K562 (cell line): Measurements from ENCODE around the gene ZCCHC14. TPM values are rescaled to one million over a fixed set of nuclear protein-coding genes. Genes with fewer than 3 reads are reported as not detected.

Experiments used
- BRCA1 ChIP-seq, 2 experiments: fragments of 450-650 bp in 1 of 2; sonication (generic) in 1 of 2; formaldehyde crosslinking in 1 of 2; IDR thresholded peaks; 2 replicates each; pipeline versions ENCODE4 v1.5.0 to v1.6.1; 2017 to 2020; ENCODE audit warnings: mild to moderate bottlenecking in 1 of 2, missing genetic modification reagents in 1 of 2
- CBFA2T2 ChIP-seq: fragments of 450-650 bp; conservative IDR thresholded peaks from 2 replicates; pipeline ENCODE4 v1.6.1; 2017; ENCODE audit warnings: mild to moderate bottlenecking
- CEBPG ChIP-seq, 3 experiments: fragments of 200-800 bp in 1 of 3; sonication (Bioruptor generic) in 1 of 3; sonication (generic) in 1 of 3; formaldehyde crosslinking in 1 of 3; IDR thresholded peaks in 2 of 3; conservative IDR thresholded peaks in 1 of 3; 2 replicates each; pipeline versions ENCODE4 v1.6.1 to v1.8.0; 2016 to 2022; ENCODE audit warnings: missing compliant biosample characterization in 2 of 3, missing genetic modification characterization in 2 of 3, mild to moderate bottlenecking in 1 of 3, missing genetic modification reagents in 1 of 3
- CHAMP1 ChIP-seq: fragments of 450-650 bp; IDR thresholded peaks from 2 replicates; pipeline ENCODE4 v1.6.1; 2016; ENCODE audit warnings: mild to moderate bottlenecking
- E4F1 ChIP-seq: fragments of 250-450 bp; sonication (Bioruptor Pico); IDR thresholded peaks from 2 replicates; pipeline ENCODE4 v1.5.0; 2021; ENCODE audit warnings: mild to moderate bottlenecking, borderline replicate concordance
- GABPB1 ChIP-seq: sonication (generic); formaldehyde crosslinking; IDR thresholded peaks from 2 replicates; pipeline ENCODE4 v1.8.0; 2022; ENCODE audit warnings: mild to moderate bottlenecking, missing genetic modification reagents
- GATAD2A ChIP-seq: fragments of 450-650 bp; IDR thresholded peaks from 2 replicates; pipeline ENCODE4 v1.6.1; 2017
- HMG20B ChIP-seq: fragments of 250-450 bp; sonication (Bioruptor Pico); IDR thresholded peaks from 2 replicates; pipeline ENCODE4 v1.5.0; 2021; ENCODE audit warnings: mild to moderate bottlenecking
- NCOA2 ChIP-seq, 2 experiments: fragments of 450-650 bp; IDR thresholded peaks; 2 replicates each; pipeline ENCODE4 v1.6.1; 2018; ENCODE audit warnings: mild to moderate bottlenecking in 2 of 2, moderate library complexity in 1 of 2; ENCODE audit not compliant: partially characterized antibody in 2 of 2
- NFATC3 ChIP-seq: fragments of 450-650 bp; IDR thresholded peaks from 2 replicates; pipeline ENCODE4 v1.6.1; 2017; ENCODE audit warnings: mild to moderate bottlenecking
- POLR2B ChIP-seq: fragments of 450-650 bp; IDR thresholded peaks from 2 replicates; pipeline ENCODE4 v1.6.1; 2018; ENCODE audit warnings: low read depth; ENCODE audit not compliant: partially characterized antibody
- RAD21 ChIP-seq, 2 experiments: fragments of 250-450 bp in 1 of 2; fragments of 450-650 bp in 1 of 2; sonication (Bioruptor Pico) in 1 of 2; formaldehyde crosslinking in 1 of 2; IDR thresholded peaks in 1 of 2; conservative IDR thresholded peaks in 1 of 2; 2 replicates each; pipeline versions ENCODE4 v1.4.0 to v1.8.0; 2020 to 2022; ENCODE audit warnings: mild to moderate bottlenecking in 2 of 2, moderate library complexity in 1 of 2
- RFX1 ChIP-seq: fragments of 450-650 bp; IDR thresholded peaks from 2 replicates; pipeline ENCODE4 v1.6.1; 2016; ENCODE audit warnings: mild to moderate bottlenecking, moderate library complexity
- TCF3 ChIP-seq: sonication (generic); formaldehyde crosslinking; IDR thresholded peaks from 2 replicates; pipeline ENCODE4 v1.4.0; 2020; ENCODE audit warnings: mild to moderate bottlenecking, missing genetic modification reagents
- THAP7 ChIP-seq: fragments of 250-450 bp; sonication (Bioruptor Pico); IDR thresholded peaks from 2 replicates; pipeline ENCODE4 v1.5.0; 2021
- YBX1 ChIP-seq: fragments of 450-650 bp; IDR thresholded peaks from 2 replicates; pipeline ENCODE4 v1.7.1; 2016; ENCODE audit warnings: mild to moderate bottlenecking
- ZNF224 ChIP-seq: sonication (generic); formaldehyde crosslinking; IDR thresholded peaks from 2 replicates; pipeline ENCODE4 v1.8.0; 2022; ENCODE audit warnings: mild to moderate bottlenecking, missing genetic modification reagents
- ZNF282 ChIP-seq: sonication (generic); formaldehyde crosslinking; IDR thresholded peaks from 2 replicates; pipeline ENCODE4 v1.8.1; 2023; ENCODE audit warnings: missing genetic modification reagents
- ZNF408 ChIP-seq: fragments of 250-450 bp; sonication (Bioruptor Pico); IDR thresholded peaks from 2 replicates; pipeline ENCODE4 v1.4.0; 2020; ENCODE audit warnings: low read depth, mild to moderate bottlenecking, moderate library complexity
- ZNF445 ChIP-seq: fragments of 250-450 bp; sonication (Bioruptor Pico); IDR thresholded peaks from 2 replicates; pipeline ENCODE4 v1.4.0; 2020; ENCODE audit warnings: low read depth, mild to moderate bottlenecking, moderate library complexity
- polyA plus RNA-seq, 8 experiments: library from polyadenylated mRNA; depleted of rRNA in 4 of 8; stranded (reverse) in 5 of 8; unstranded in 3 of 8; fragments of >200 nt; fragmentation: Nextera tagmentation in 2 of 8; fragmentation: Illumina TruSeq in 1 of 8; extraction: Ambion mirVana in 2 of 8; extraction: Trizol in 1 of 8; gene quantifications; 2 replicates each; pipeline versions ENCODE4 v1.2.1 to v1.2.3, GENCODE V29; 2011 to 2014; ENCODE audit warnings: inconsistent platforms in 1 of 8, missing spikeins in 1 of 8
- total RNA-seq, 7 experiments: library from RNA; depleted of rRNA in 6 of 7; stranded (reverse); fragments of >200 nt in 6 of 7; fragmentation: Illumina TruSeq in 2 of 7; extraction: Trizol in 2 of 7; gene quantifications; 2 replicates each; pipeline versions ENCODE4 v1.2.1 to v1.2.3, GENCODE V29; 2011 to 2021; ENCODE audit warnings: low replicate concordance in 1 of 7
- TF ChIP-seq, protein P1 (sequence below), 2 experiments: fragments of 450-650 bp; IDR thresholded peaks; 2 replicates each; pipeline ENCODE4 v1.6.1; 2016

Gene ZCCHC14
- total and polyA plus RNA-seq, 9 of the 15 experiments (the other 6 are each of a cell fraction or from before 2014, with no cell fraction given): 1.5 to 12.4 (median 2.9) TPM

- TF ChIP-seq RAD21 (CRISPR knock-in tag; conservative IDR thresholded peaks at IDR 0.05 in 1 of 2, IDR thresholded peaks at IDR 0.05 in 1 of 2) (no peak), RFX1 (no peak), ZNF282 (CRISPR knock-in tag) (no peak; the same call in 1 of the 2 replicates), E4F1 (CRISPR knock-in tag) (no peak), CHAMP1 (no peak), HMG20B (CRISPR knock-in tag) (no peak), NCOA2 (IDR thresholded peaks at IDR 0.05; ENCODE audit: partially characterized antibody in 2 of 2) (no peak), CEBPG (CRISPR knock-in tag; IDR thresholded peaks at IDR 0.05) (no peak), CEBPG (tag; conservative IDR thresholded peaks at IDR 0.05 in 1 of 2, IDR thresholded peaks at IDR 0.05 in 1 of 2) (no peak), TCF3 (CRISPR knock-in tag) (no peak), NFATC3 (no peak), ZNF224 (CRISPR knock-in tag) (no peak), CBFA2T2 (no peak; the same call in 1 of the 2 replicates), ZNF445 (no peak), YBX1 (no peak), BRCA1 (IDR thresholded peaks at IDR 0.05) (no peak), BRCA1 (CRISPR knock-in tag; IDR thresholded peaks at IDR 0.05) (no peak), GATAD2A (no peak), THAP7 (peak; percentile 100), ZNF408 (CRISPR knock-in tag) (no peak), POLR2B (peak; percentile 73), GABPB1 (CRISPR knock-in tag) (peak; percentile 80)
- TF ChIP-seq, protein P1, sequence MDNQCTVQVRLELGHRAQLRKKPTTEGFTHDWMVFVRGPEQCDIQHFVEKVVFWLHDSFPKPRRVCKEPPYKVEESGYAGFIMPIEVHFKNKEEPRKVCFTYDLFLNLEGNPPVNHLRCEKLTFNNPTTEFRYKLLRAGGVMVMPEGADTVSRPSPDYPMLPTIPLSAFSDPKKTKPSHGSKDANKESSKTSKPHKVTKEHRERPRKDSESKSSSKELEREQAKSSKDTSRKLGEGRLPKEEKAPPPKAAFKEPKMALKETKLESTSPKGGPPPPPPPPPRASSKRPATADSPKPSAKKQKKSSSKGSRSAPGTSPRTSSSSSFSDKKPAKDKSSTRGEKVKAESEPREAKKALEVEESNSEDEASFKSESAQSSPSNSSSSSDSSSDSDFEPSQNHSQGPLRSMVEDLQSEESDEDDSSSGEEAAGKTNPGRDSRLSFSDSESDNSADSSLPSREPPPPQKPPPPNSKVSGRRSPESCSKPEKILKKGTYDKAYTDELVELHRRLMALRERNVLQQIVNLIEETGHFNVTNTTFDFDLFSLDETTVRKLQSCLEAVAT (IDR thresholded peaks at IDR 0.05): no peak
Observed at GRCh38 chr16:87391950-87392820, 100.6 kb downstream of the ZCCHC14 start, which contains the start of gene MAP1LC3B (continued).
